ENCODE data around the gene NUMB. TPM values are rescaled to one million over a fixed set of nuclear protein-coding genes. Genes with fewer than 3 reads are reported as not detected.

NUMB gene
- total RNA-seq, 2 donors from 2014 or later, result 79.9 to 85.2 TPM

- no peak overlapping the region for H3K4me3 Mint-ChIP-seq
- no peaks in the 10 kb centered on the region for H3K36me3 ChIP-seq (ENCODE audit: control insufficient read depth, insufficient read depth, low read length)
- no peak for TF ChIP-seq CTCF (conservative IDR thresholded peaks at IDR 0.05)
- peaks cover 2% of the 10 kb centered on the region for H3K36me3 Mint-ChIP-seq (ENCODE audit: low read depth)
- no peaks in the 10 kb centered on the region for H3K9me3 Mint-ChIP-seq
- H3K4me1 Mint-ChIP-seq, result no peaks in the 10 kb centered on the region
- H3K27ac ChIP-seq (ENCODE audit: low read depth, low read length), result no peak overlapping the region
- 91 to 95% methylated on average over 6 to 11 of the region's 13 CpGs for WGBS, 2 experiments (ENCODE audit: insufficient coverage in 1 of 2, insufficient read length in 1 of 2)
- H3K27me3 ChIP-seq (ENCODE audit: control insufficient read depth, insufficient read depth, low read length, poor library complexity, severe bottlenecking), result peaks cover 7% of the 10 kb centered on the region
- H3K9ac ChIP-seq (ENCODE audit: extremely low read depth, low read length, poor library complexity, severe bottlenecking), result no peak overlapping the region
- no peak overlapping the region for H3K27ac Mint-ChIP-seq
- no peak for DNase-seq
- H3K4me3 ChIP-seq (ENCODE audit: low read length), result no peak overlapping the region
- H3K4me1 ChIP-seq (ENCODE audit: control insufficient read depth, insufficient read depth, low read length), result no peaks in the 10 kb centered on the region
- H3K9me3 ChIP-seq (ENCODE audit: control insufficient read depth, low read length), result no peaks in the 10 kb centered on the region
- peaks cover 18% of the 10 kb centered on the region for H3K27me3 Mint-ChIP-seq (ENCODE audit: insufficient read depth)
Measured at GRCh38 chr14:73249564-73250316, 208.6 kb downstream of the NUMB start.

- no peaks in the 10 kb centered on the region for H3K9me3 Mint-ChIP-seq
- no peaks in the 10 kb centered on the region for H3K4me1 Mint-ChIP-seq
- no peak for DNase-seq
- H3K36me3 Mint-ChIP-seq (ENCODE audit: low read depth), result peaks cover 2% of the 10 kb centered on the region
- H3K36me3 ChIP-seq (ENCODE audit: control insufficient read depth, insufficient read depth, low read length), result no peaks in the 10 kb centered on the region
- H3K27ac ChIP-seq (ENCODE audit: low read depth, low read length), result no peak overlapping the region
- no peaks in the 10 kb centered on the region for H3K4me1 ChIP-seq (ENCODE audit: control insufficient read depth, insufficient read depth, low read length)
- H3K4me3 ChIP-seq (ENCODE audit: low read length), result no peak overlapping the region
- no peaks in the 10 kb centered on the region for H3K9me3 ChIP-seq (ENCODE audit: control insufficient read depth, low read length)
- TF ChIP-seq CTCF (conservative IDR thresholded peaks at IDR 0.05), result no peak
- H3K9ac ChIP-seq (ENCODE audit: extremely low read depth, low read length, poor library complexity, severe bottlenecking), result no peak overlapping the region
- peaks cover 24% of the 10 kb centered on the region for H3K27me3 Mint-ChIP-seq (ENCODE audit: insufficient read depth)
- no peak overlapping the region for H3K27ac Mint-ChIP-seq
- H3K27me3 ChIP-seq (ENCODE audit: control insufficient read depth, insufficient read depth, low read length, poor library complexity, severe bottlenecking), result peaks cover 9% of the 10 kb centered on the region
- WGBS, 2 experiments (ENCODE audit: insufficient coverage in 1 of 2, insufficient read length in 1 of 2), result 100% methylated on average over 1 of the region's 1 CpG
- H3K4me3 Mint-ChIP-seq, result no peak overlapping the region
Measured at GRCh38 chr14:73249108-73249507, 209.2 kb downstream of the NUMB start.

GRCh38 chr14:73248108-73248868, 210.1 kb downstream of the NUMB start:
- Histone ChIP-seq H3K36me3 (ENCODE audit: control insufficient read depth, insufficient read depth, low read length) (no peaks in the 10 kb centered on the region), H3K9me3 (ENCODE audit: control insufficient read depth, low read length) (no peaks in the 10 kb centered on the region), H3K4me3 (ENCODE audit: low read length) (no peak overlapping the region), H3K4me1 (ENCODE audit: control insufficient read depth, insufficient read depth, low read length) (no peaks in the 10 kb centered on the region), H3K27ac (ENCODE audit: low read depth, low read length) (no peak overlapping the region), H3K9ac (ENCODE audit: extremely low read depth, low read length, poor library complexity, severe bottlenecking) (no peak overlapping the region), H3K27me3 (ENCODE audit: control insufficient read depth, insufficient read depth, low read length, poor library complexity, severe bottlenecking) (peaks cover 9% of the 10 kb centered on the region)
- Mint-ChIP-seq H3K4me3 (no peak overlapping the region), H3K27ac (no peak overlapping the region), H3K27me3 (ENCODE audit: insufficient read depth) (peaks cover 32% of the 10 kb centered on the region), H3K36me3 (ENCODE audit: low read depth) (peaks cover 7% of the 10 kb centered on the region), H3K9me3 (no peaks in the 10 kb centered on the region), H3K4me1 (no peaks in the 10 kb centered on the region)
- TF ChIP-seq CTCF (conservative IDR thresholded peaks at IDR 0.05), result no peak
- no peak for DNase-seq
- 91 to 95% methylated on average over 6 to 9 of the region's 9 CpGs for WGBS, 2 experiments (ENCODE audit: insufficient coverage in 1 of 2, insufficient read length in 1 of 2)
